ENCODE results near the gene KLHDC9. TPM values are rescaled to one million over a fixed set of nuclear protein-coding genes. Genes with fewer than 3 reads are reported as not detected.

The KLHDC9 gene
- total RNA-seq, 3 donors from 2014 or later, result 5.8 to 9.8 (median 8.5) TPM

- Histone ChIP-seq H3K4me1 (peaks cover 8 to 17% of the 10 kb centered on the region in 2 donors), H3K27ac (no peak overlapping the region), H3K4me3 (no peak overlapping the region), H3K36me3 (peaks cover 4% of the 10 kb centered on the region), H3K9me3 (no peaks in the 10 kb centered on the region), H3K27me3 (no peaks in the 10 kb centered on the region)
- no peak for DNase-seq (ENCODE audit: low spot score in 2 of 2)
- TF ChIP-seq POLR2A (IDR thresholded peaks at IDR 0.05) (no peak), CTCF (IDR thresholded peaks at IDR 0.05) (no peak), POLR2AphosphoS5 (IDR thresholded peaks at IDR 0.05) (no peak)
- intact Hi-C loops (cut with DNase I; ENCODE audit: low total_unique reads), result no loop called here
Measured at GRCh38 chr1:161122967-161123366, 24.8 kb downstream of the KLHDC9 start.

GRCh38 chr1:161127649-161128048, 29.5 kb downstream of the KLHDC9 start:
- TF ChIP-seq POLR2AphosphoS5 (IDR thresholded peaks at IDR 0.05), result no peak
- TF ChIP-seq POLR2A (IDR thresholded peaks at IDR 0.05), result no peak
- TF ChIP-seq CTCF (IDR thresholded peaks at IDR 0.05), result no peak
- intact Hi-C loops (cut with DNase I; ENCODE audit: low total_unique reads), result no loop called here
- H3K27ac ChIP-seq, result no peak overlapping the region

DNA sequence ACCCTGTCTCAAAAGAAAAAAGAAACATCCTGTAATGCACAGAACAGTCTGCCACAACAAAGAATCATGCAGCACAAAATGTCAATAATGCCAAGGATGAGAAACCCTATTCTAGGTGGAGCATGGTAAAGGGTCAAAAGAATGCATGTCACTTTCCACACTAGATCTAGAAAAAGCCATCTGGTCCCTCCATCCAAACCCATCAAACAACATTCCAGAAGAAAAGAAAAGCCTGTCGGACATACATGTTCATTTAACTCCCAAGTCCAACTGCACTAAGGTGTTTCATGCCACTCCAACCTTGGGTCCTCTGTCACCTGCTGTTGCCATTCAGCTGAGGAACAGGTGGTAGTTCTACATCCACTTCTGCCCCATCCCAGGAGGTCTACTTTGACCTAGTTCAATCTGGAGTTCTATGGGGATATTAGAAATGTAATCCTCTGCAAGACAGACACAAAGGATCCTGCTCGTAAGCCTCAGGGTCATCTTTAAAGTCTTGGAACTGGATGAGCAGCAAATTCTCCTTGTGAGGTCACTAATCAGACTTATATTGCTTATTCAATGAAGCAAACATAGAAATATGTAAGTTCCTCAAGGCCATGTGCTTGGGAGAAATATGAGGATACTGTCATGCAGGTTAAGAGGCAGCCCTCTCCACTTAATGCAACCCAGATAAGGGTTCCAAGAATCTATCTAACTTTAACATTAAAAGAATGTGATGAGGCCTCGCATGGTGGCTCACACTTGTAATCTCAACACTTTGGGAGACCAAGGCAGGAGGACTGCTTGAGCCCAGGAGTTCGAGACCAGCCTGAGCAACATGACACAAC, 30.6 kb downstream of the KLHDC9 start:
- H3K4me1 ChIP-seq, result peaks cover 0 to 11% of the 10 kb centered on the region in 2 donors

More at GRCh38 chr1:161127649-161128048, 29.5 kb downstream of the KLHDC9 start:
- H3K4me3 ChIP-seq, result no peak overlapping the region
- no peak for DNase-seq (ENCODE audit: low spot score in 2 of 2)
- peaks cover under 1% of the 10 kb centered on the region for H3K36me3 ChIP-seq
- no peaks in the 10 kb centered on the region for H3K9me3 ChIP-seq
- H3K4me1 ChIP-seq, result peaks cover 0 to 9% of the 10 kb centered on the region in 2 donors
- H3K27me3 ChIP-seq, result no peaks in the 10 kb centered on the region

DNA sequence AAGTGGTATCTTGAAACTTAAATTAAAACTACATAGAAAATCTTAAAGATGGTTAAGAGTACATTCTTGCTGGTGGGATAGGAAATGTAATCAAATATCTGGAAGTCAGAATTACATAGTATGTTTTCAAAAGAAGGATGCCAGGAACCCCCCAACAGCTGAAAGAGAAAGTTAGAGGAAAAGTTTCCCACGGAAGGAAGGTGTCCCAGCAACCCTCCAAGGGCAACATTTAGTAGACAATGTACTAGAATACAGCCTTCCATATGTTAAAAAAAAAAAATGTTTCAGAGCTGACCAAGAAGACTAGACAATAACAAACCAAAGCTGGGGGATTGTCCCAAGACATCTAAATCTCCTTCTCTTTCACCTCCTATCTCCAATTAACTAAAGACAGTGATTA, 32.1 kb downstream of the KLHDC9 start:
- intact Hi-C loops (cut with DNase I; ENCODE audit: low total_unique reads), result no loop called here
- DNase-seq (ENCODE audit: low spot score in 2 of 2), result no peak
- TF ChIP-seq POLR2A (IDR thresholded peaks at IDR 0.05) (no peak), POLR2AphosphoS5 (IDR thresholded peaks at IDR 0.05) (no peak), CTCF (IDR thresholded peaks at IDR 0.05) (no peak)
- Histone ChIP-seq H3K4me3 (peak overlapping the region in 1 of 3 donors; percentile 4), H3K9me3 (no peaks in the 10 kb centered on the region), H3K36me3 (no peaks in the 10 kb centered on the region), H3K27me3 (no peaks in the 10 kb centered on the region), H3K27ac (no peak overlapping the region), H3K4me1 (peaks cover 0 to 15% of the 10 kb centered on the region in 2 donors)

More for the DNA sequence above, 30.6 kb downstream of the KLHDC9 start:
- TF ChIP-seq POLR2A (IDR thresholded peaks at IDR 0.05) (no peak), POLR2AphosphoS5 (IDR thresholded peaks at IDR 0.05) (no peak), CTCF (IDR thresholded peaks at IDR 0.05) (no peak)
- Histone ChIP-seq H3K4me3 (no peak overlapping the region), H3K9me3 (no peaks in the 10 kb centered on the region), H3K36me3 (no peaks in the 10 kb centered on the region), H3K27me3 (no peaks in the 10 kb centered on the region), H3K27ac (no peak overlapping the region)
- no peak for DNase-seq (ENCODE audit: low spot score in 2 of 2)
- intact Hi-C loops (cut with DNase I; ENCODE audit: low total_unique reads), result no loop called here
